K562 (cell line): Measurements from ENCODE around the gene CTSW. TPM values are rescaled to one million over a fixed set of nuclear protein-coding genes. Genes with fewer than 3 reads are reported as not detected.

Source experiments
- ESRRA ChIP-seq: fragments of 450-650 bp; IDR thresholded peaks from 2 replicates; pipeline ENCODE4 v1.6.1; 2014; ENCODE audit warnings: low read depth, mild to moderate bottlenecking, moderate library complexity, borderline replicate concordance
- FOXK2 ChIP-seq, 2 experiments: fragments of 450-650 bp; IDR thresholded peaks in 1 of 2; conservative IDR thresholded peaks in 1 of 2; 2 replicates each; pipeline ENCODE4 v1.6.1; 2016; ENCODE audit warnings: low read depth in 2 of 2, mild to moderate bottlenecking in 1 of 2
- FOXP1 ChIP-seq: sonication (generic); formaldehyde crosslinking; IDR thresholded peaks from 2 replicates; pipeline ENCODE4 v1.8.0; 2022; ENCODE audit warnings: mild to moderate bottlenecking, missing genetic modification reagents
- KLF6 ChIP-seq: fragments of 250-450 bp; sonication (Bioruptor Pico); IDR thresholded peaks from 2 replicates; pipeline ENCODE4 v1.4.0; 2020; ENCODE audit warnings: mild to moderate bottlenecking, moderate library complexity, borderline replicate concordance
- MTA1 ChIP-seq: fragments of 450-650 bp; IDR thresholded peaks from 2 replicates; pipeline ENCODE4 v1.6.1; 2017; ENCODE audit warnings: borderline replicate concordance
- NCOA2 ChIP-seq, 2 experiments: fragments of 450-650 bp; IDR thresholded peaks; 2 replicates each; pipeline ENCODE4 v1.6.1; 2018; ENCODE audit warnings: mild to moderate bottlenecking in 2 of 2, moderate library complexity in 1 of 2; ENCODE audit not compliant: partially characterized antibody in 2 of 2
- PHTF2 ChIP-seq: fragments of 250-450 bp; sonication (Bioruptor Pico); IDR thresholded peaks from 2 replicates; pipeline ENCODE4 v1.5.0; 2021; ENCODE audit warnings: mild to moderate bottlenecking
- RBM17 ChIP-seq: fragments of 200-400 bp; formaldehyde crosslinking; IDR thresholded peaks from 2 replicates; pipeline ENCODE4 v1.6.1; 2017; ENCODE audit warnings: low read depth, mild to moderate bottlenecking, low read length, borderline replicate concordance
- SNIP1 ChIP-seq: fragments of 450-650 bp; IDR thresholded peaks from 2 replicates; pipeline ENCODE4 v1.7.1; 2017; ENCODE audit warnings: low read depth, mild to moderate bottlenecking
- SP2 ChIP-seq: IDR thresholded peaks from 2 replicates; pipeline ENCODE4 v1.6.1; 2011; ENCODE audit warnings: mild to moderate bottlenecking, low read depth, low read length, moderate library complexity; ENCODE audit not compliant: poor library complexity, severe bottlenecking; ENCODE audit errors: extremely low read depth
- STAT5B ChIP-seq: fragments of 250-450 bp; sonication (Bioruptor Pico); IDR thresholded peaks from 2 replicates; pipeline ENCODE4 v1.8.0; 2021; ENCODE audit warnings: mild to moderate bottlenecking, inconsistent platforms
- ZNF217 ChIP-seq: sonication (generic); formaldehyde crosslinking; IDR thresholded peaks from 2 replicates; pipeline ENCODE4 v1.8.0; 2022; ENCODE audit warnings: mild to moderate bottlenecking, missing genetic modification reagents
- polyA plus RNA-seq, 8 experiments: library from polyadenylated mRNA; depleted of rRNA in 4 of 8; stranded (reverse) in 5 of 8; unstranded in 3 of 8; fragments of >200 nt; fragmentation: Nextera tagmentation in 2 of 8; fragmentation: Illumina TruSeq in 1 of 8; extraction: Ambion mirVana in 2 of 8; extraction: Trizol in 1 of 8; gene quantifications; 2 replicates each; pipeline versions ENCODE4 v1.2.1 to v1.2.3, GENCODE V29; 2011 to 2014; ENCODE audit warnings: inconsistent platforms in 1 of 8, missing spikeins in 1 of 8
- total RNA-seq, 7 experiments: library from RNA; depleted of rRNA in 6 of 7; stranded (reverse); fragments of >200 nt in 6 of 7; fragmentation: Illumina TruSeq in 2 of 7; extraction: Trizol in 2 of 7; gene quantifications; 2 replicates each; pipeline versions ENCODE4 v1.2.1 to v1.2.3, GENCODE V29; 2011 to 2021; ENCODE audit warnings: low replicate concordance in 1 of 7
- TF ChIP-seq, protein P1 (sequence below): fragments of 450-650 bp; IDR thresholded peaks from 2 replicates; pipeline ENCODE4 v1.6.1; 2017; ENCODE audit warnings: antibody characterized with exemption
- TF ChIP-seq, protein P2 (sequence below): fragments of 450-650 bp; IDR thresholded peaks from 2 replicates; pipeline ENCODE4 v1.6.1; 2017; ENCODE audit warnings: antibody characterized with exemption, mild to moderate bottlenecking
- TF ChIP-seq, protein P3 (sequence below): fragments of 450-650 bp; IDR thresholded peaks from 2 replicates; pipeline ENCODE4 v1.6.1; 2016
- TF ChIP-seq, protein P4 (sequence below): sonication (generic); formaldehyde crosslinking; IDR thresholded peaks from 2 replicates; pipeline ENCODE4 v1.8.1; 2023; ENCODE audit warnings: mild to moderate bottlenecking, missing genetic modification reagents, moderate library complexity
- TF ChIP-seq, protein P5 (sequence below): fragments of 250-450 bp; sonication (Bioruptor Pico); IDR thresholded peaks from 2 replicates; pipeline ENCODE4 v1.5.0; 2021

The CTSW gene
- total and polyA plus RNA-seq, 9 of the 15 experiments (the other 6 are each of a cell fraction or from before 2014, with no cell fraction given) = 0.04 TPM; not detected in 8

DNA sequence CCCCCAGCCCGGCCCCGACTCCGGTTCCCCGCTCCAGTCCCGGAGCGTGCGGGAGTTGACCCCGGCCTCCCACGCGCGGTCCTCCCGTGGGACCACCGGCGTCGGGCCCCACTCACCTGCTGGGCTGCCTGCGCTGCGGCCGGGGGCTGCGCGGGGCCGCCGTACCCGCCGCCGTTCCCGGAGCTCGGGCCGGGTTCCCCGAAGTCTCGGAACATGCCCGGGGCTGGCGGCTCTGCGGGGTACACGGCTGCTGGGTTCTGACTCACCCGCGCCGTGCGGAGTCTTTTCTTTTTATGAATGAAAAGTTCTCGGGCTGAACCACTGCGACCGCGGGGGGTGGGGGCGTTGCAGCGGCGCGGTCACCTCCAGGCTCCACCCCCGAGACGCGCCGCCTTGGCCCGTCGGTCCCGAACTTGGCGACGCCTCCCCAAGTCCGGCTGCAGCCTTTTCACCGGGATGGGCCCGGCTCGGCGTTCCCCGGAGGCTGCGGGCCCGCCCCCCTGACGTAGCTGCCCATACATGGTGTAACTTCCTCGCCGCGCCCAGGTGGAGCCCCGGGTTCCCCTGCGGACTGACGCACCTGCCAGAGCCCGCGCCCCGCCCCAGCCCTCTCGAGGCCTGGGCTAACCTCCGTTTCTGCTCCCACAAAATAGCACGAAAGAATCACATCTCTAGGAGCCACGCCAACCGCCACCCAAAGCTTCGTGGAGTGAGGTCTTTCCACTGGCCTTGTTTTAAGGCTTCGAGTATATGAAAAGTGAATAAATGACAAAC is 20.7 kb downstream of the CTSW start, which contains the start of gene FOSL1 (continued):
- TF ChIP-seq, protein P1, sequence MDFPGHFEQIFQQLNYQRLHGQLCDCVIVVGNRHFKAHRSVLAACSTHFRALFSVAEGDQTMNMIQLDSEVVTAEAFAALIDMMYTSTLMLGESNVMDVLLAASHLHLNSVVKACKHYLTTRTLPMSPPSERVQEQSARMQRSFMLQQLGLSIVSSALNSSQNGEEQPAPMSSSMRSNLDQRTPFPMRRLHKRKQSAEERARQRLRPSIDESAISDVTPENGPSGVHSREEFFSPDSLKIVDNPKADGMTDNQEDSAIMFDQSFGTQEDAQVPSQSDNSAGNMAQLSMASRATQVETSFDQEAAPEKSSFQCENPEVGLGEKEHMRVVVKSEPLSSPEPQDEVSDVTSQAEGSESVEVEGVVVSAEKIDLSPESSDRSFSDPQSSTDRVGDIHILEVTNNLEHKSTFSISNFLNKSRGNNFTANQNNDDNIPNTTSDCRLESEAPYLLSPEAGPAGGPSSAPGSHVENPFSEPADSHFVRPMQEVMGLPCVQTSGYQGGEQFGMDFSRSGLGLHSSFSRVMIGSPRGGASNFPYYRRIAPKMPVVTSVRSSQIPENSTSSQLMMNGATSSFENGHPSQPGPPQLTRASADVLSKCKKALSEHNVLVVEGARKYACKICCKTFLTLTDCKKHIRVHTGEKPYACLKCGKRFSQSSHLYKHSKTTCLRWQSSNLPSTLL = no peak
- TF ChIP-seq FOXP1 (CRISPR knock-in tag) (peak; percentile 74), SNIP1 (no peak), SP2 (no peak), STAT5B (no peak), ESRRA (peak; percentile 85), RBM17 (no peak), ZNF217 (CRISPR knock-in tag) (no peak), MTA1 (no peak), PHTF2 (CRISPR knock-in tag) (no peak), NCOA2 (IDR thresholded peaks at IDR 0.05; ENCODE audit: partially characterized antibody in 2 of 2) (no peak), FOXK2 (conservative IDR thresholded peaks at IDR 0.05 in 1 of 2, IDR thresholded peaks at IDR 0.05 in 1 of 2; ENCODE audit: low read depth in 2 of 2) (peak in 1 of 2 experiments; percentile 98; a peak in 2 of 4 replicates), KLF6 (CRISPR knock-in tag) (no peak)
- TF ChIP-seq, protein P2, sequence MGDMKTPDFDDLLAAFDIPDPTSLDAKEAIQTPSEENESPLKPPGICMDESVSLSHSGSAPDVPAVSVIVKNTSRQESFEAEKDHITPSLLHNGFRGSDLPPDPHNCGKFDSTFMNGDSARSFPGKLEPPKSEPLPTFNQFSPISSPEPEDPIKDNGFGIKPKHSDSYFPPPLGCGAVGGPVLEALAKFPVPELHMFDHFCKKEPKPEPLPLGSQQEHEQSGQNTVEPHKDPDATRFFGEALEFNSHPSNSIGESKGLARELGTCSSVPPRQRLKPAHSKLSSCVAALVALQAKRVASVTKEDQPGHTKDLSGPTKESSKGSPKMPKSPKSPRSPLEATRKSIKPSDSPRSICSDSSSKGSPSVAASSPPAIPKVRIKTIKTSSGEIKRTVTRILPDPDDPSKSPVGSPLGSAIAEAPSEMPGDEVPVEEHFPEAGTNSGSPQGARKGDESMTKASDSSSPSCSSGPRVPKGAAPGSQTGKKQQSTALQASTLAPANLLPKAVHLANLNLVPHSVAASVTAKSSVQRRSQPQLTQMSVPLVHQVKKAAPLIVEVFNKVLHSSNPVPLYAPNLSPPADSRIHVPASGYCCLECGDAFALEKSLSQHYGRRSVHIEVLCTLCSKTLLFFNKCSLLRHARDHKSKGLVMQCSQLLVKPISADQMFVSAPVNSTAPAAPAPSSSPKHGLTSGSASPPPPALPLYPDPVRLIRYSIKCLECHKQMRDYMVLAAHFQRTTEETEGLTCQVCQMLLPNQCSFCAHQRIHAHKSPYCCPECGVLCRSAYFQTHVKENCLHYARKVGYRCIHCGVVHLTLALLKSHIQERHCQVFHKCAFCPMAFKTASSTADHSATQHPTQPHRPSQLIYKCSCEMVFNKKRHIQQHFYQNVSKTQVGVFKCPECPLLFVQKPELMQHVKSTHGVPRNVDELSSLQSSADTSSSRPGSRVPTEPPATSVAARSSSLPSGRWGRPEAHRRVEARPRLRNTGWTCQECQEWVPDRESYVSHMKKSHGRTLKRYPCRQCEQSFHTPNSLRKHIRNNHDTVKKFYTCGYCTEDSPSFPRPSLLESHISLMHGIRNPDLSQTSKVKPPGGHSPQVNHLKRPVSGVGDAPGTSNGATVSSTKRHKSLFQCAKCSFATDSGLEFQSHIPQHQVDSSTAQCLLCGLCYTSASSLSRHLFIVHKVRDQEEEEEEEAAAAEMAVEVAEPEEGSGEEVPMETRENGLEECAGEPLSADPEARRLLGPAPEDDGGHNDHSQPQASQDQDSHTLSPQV = no peak
- TF ChIP-seq, protein P3, sequence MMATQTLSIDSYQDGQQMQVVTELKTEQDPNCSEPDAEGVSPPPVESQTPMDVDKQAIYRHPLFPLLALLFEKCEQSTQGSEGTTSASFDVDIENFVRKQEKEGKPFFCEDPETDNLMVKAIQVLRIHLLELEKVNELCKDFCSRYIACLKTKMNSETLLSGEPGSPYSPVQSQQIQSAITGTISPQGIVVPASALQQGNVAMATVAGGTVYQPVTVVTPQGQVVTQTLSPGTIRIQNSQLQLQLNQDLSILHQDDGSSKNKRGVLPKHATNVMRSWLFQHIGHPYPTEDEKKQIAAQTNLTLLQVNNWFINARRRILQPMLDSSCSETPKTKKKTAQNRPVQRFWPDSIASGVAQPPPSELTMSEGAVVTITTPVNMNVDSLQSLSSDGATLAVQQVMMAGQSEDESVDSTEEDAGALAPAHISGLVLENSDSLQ = peak; percentile 48; the same call in 1 of the 2 replicates
- TF ChIP-seq, protein P4, sequence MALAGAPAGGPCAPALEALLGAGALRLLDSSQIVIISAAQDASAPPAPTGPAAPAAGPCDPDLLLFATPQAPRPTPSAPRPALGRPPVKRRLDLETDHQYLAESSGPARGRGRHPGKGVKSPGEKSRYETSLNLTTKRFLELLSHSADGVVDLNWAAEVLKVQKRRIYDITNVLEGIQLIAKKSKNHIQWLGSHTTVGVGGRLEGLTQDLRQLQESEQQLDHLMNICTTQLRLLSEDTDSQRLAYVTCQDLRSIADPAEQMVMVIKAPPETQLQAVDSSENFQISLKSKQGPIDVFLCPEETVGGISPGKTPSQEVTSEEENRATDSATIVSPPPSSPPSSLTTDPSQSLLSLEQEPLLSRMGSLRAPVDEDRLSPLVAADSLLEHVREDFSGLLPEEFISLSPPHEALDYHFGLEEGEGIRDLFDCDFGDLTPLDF = peak; percentile 44; the same call in 1 of the 2 replicates
- TF ChIP-seq, protein P5, sequence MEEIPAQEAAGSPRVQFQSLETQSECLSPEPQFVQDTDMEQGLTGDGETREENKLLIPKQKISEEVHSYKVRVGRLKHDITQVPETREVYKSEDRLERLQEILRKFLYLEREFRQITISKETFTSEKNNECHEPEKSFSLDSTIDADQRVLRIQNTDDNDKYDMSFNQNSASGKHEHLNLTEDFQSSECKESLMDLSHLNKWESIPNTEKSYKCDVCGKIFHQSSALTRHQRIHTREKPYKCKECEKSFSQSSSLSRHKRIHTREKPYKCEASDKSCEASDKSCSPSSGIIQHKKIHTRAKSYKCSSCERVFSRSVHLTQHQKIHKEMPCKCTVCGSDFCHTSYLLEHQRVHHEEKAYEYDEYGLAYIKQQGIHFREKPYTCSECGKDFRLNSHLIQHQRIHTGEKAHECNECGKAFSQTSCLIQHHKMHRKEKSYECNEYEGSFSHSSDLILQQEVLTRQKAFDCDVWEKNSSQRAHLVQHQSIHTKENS (CRISPR knock-in tag) = no peak
